Stimulated activated CD8-positive, alpha-beta memory T cell treated with anti-CD3 and anti-CD28 coated beads, Interleukin-12 subunit alpha, Interleukin-12 subunit beta, amount 100 ng/mL, for 24 hours (primary cell): ENCODE measurements around the gene STPG4.

ENCODE experiments used
- DNase-seq: peaks from one replicate; pipeline ENCODE4 v3.0.0-alpha.2; 2020; ENCODE audit errors: extremely low read depth

STPG4 gene

DNA sequence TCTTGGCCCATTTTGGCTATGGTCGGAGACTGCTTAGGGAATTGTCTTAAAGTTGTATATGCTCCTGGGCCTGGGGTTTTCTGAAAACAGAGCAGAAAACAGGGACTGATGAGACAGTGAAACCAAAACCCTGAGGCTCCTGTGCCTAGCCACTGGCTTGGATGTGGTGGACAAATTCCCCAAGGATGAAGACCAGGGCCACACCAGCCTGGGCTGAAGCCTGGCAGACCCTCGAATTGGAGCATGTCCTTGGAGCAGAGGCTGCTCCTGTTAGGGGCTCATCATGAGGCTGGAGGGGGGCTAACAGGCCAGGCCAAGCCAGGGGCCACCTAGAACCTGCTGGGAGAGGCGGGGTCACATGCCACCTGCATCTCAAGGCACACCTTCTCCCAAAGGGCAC lies 68.1 kb downstream of the STPG4 start:
- DNase-seq = no peak

DNA sequence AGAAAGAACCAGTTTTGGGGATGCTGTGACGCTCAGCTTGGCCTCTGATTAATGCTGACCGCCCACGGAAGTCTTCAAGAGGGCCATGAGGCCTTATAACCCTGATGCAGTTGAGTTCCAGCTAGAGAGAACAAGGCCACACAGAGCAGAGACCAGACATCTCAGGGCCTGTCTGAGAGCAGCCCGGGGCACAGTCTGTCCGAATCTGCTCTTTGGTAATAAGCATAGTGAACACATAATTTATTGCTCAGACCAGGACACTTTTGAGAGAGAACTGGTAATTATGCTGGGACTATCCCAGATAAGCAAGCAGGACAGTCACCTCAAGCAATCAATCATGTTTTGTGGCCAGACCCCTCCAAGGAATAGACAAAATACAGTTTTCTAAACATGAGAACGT lies 68.5 kb downstream of the STPG4 start:
- DNase-seq = no peak

- no peak for DNase-seq
Observed at GRCh38 chr2:47086054-47086471, 69.0 kb downstream of the STPG4 start.

GRCh38 chr2:47083886-47084687 lies 71.0 kb downstream of the STPG4 start:
- no peak for DNase-seq

- no peak for DNase-seq
Observed at GRCh38 chr2:47083485-47083884, 71.6 kb downstream of the STPG4 start.

- no peak for DNase-seq
Observed at GRCh38 chr2:47083005-47083404, 72.1 kb downstream of the STPG4 start.

DNA sequence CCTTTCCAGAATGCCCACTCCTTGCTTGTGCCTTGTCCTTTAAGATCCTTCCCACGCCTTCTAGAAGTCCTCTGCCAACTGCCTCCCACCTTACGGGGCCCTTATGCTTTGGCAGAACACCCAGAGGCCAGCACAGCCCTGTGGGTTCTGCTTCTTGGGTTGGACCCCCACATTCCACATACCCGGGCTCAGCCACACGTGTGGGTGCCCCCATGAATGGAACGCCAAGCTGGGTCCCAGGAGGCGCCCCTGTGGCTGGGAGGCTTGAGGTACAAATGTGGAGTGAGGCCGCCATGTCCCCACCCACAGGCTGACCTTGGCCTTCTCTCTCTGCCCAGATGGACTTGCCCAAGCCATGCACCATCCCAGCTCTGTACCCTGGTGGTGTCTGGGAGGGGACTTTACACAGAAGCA lies 74.2 kb downstream of the STPG4 start:
- DNase-seq = no peak

GRCh38 chr2:47079515-47080412 lies 75.3 kb downstream of the STPG4 start:
- DNase-seq = no peak

- DNase-seq = no peak
Observed at GRCh38 chr2:47078541-47079482, 76.3 kb downstream of the STPG4 start.

DNA sequence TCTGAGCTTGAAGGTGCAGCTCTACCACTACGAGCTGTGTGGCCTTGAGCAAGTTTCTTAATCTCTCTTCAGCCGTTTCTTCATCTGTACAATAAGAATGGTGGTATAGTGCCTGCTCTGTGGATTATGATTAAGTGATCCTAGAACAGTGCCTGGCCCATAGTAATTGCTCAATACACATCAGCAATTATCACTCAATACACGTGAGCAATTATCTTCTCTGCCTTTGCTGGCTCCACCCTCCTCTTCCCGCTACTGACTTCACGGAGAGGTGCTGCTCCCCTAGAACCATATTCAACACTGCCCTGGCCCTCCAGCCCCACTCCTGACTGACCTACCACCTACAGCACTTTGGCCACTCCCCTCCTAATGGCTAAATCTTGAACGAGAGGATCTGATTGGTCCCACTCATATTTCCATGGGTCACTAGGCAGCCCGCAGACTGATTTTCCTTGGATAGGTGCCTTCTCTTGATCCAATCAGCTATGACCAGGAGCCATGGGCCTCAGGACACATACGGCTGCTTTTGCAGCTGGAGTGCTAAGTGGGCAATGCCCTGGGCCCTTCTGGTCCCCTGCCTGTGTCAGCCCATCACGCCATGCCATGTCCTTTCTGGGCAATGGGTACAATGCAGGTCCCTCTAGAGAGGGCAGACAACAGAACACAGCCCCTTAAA lies 77.5 kb downstream of the STPG4 start:
- no peak for DNase-seq

- DNase-seq = no peak
Observed at GRCh38 chr2:47076586-47077441, 78.3 kb downstream of the STPG4 start.

DNA sequence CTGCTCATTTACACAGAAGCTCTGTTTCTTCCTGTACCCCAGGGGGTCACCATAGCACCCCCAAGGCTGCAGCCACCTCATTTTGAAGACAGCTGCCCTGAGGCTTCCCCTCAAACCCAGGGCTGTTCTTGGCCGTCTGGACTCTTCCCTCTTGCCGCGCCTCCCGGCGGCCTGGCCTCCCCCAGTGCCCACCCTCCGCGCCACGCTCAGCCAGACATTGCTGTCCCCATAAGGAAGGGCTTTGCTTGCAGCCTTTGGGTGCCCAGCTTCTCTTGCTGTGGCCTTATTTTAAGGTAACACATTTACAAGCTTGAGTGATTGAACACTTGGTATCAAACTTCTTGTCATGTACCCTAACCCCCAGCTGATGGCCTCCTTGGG lies 79.0 kb downstream of the STPG4 start:
- DNase-seq = no peak

- no peak for DNase-seq
Observed at GRCh38 chr2:47075361-47076125, 79.6 kb downstream of the STPG4 start.

- no peak for DNase-seq
Observed at GRCh38 chr2:47074691-47075090, 80.4 kb downstream of the STPG4 start.

DNA sequence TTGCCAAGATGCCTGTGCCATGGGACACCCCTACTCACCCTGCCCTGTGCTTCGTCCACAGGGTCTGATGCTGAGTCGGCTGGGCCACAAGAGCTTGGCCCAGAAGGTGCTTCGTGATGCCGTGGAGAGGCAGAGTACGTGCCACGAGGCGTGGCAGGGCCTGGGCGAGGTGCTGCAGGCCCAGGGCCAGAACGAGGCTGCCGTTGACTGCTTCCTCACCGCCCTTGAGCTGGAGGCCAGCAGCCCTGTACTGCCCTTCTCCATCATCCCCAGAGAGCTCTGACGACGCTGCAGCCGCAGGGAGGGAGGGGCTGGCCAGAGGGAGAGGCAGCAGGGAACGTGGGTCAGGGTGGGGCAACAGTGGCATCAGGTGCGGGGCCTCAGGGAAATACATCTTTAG lies 81.5 kb downstream of the STPG4 start:
- no peak for DNase-seq

GRCh38 chr2:47073217-47073616 lies 81.9 kb downstream of the STPG4 start:
- DNase-seq = no peak

GRCh38 chr2:47072728-47073191 lies 82.3 kb downstream of the STPG4 start:
- DNase-seq = no peak

- no peak for DNase-seq
Observed at GRCh38 chr2:47072018-47072691, 83.0 kb downstream of the STPG4 start.
